Adrenal gland (tissue), 5 donors: ENCODE data around the gene ENTR1.

Experiments used
- CTCF ChIP-seq, 6 experiments: fragments of 450-650 bp in 4 of 6; fragments of 200-600 bp in 2 of 6; sonication (generic) in 1 of 6; IDR thresholded peaks; 1 replicate in 5 of 6; 2 replicates in 1 of 6; pipeline versions ENCODE4 v1.5.1 to v1.8.0; 2016 to 2021; ENCODE audit warnings: antibody characterized with exemption in 6 of 6, mild to moderate bottlenecking in 2 of 6, moderate library complexity in 1 of 6
- POLR2A ChIP-seq, 2 donors: fragments of 450-650 bp; IDR thresholded peaks; one replicate each; pipeline ENCODE4 v1.6.1; 2017; ENCODE audit warnings: antibody characterized with exemption in 2 of 2, mild to moderate bottlenecking in 2 of 2, moderate library complexity in 1 of 2
- donor health status: DM: no; HTN: no; CAD: no.

- TF ChIP-seq CTCF (IDR thresholded peaks at IDR 0.05) = no peak
- no peak for TF ChIP-seq POLR2A (IDR thresholded peaks at IDR 0.05)
These were observed 51.5 kb downstream of the ENTR1 start for GRCh38 chr9:136358888-136359287.
